BJ (cell line): ENCODE measurements around the gene TCF12. TPM values are rescaled to one million over a fixed set of nuclear protein-coding genes. Genes with fewer than 3 reads are reported as not detected.

ENCODE experiments used
- CTCF ChIA-PET: fragments of 350-600 bp; formaldehyde crosslinking; extraction: SDS; loops from one replicate; lab custom pipeline; 2021; ENCODE audit warnings: antibody characterized with exemption, inconsistent platforms; lab: Yijun Ruan, JAX
- POLR2A ChIA-PET: fragments of 300-600 bp; sonication (Branson Sonifier 250); formaldehyde crosslinking; extraction: SDS; loops from one replicate; lab custom pipeline; 2021; ENCODE audit warnings: antibody characterized with exemption; lab: Charles Lee
- DNase-seq: peaks from one replicate; pipeline ENCODE4 v3.0.0-alpha.2; 2011; ENCODE audit warnings: low read depth
- H3K27me3 ChIP-seq: 2 replicates; pipeline ENCODE4 v1.6.0; 2011; ENCODE audit warnings: low read length; ENCODE audit not compliant: control insufficient read depth, insufficient read depth
- H3K36me3 ChIP-seq: 2 replicates; pipeline ENCODE4 v1.5.1; 2011; ENCODE audit warnings: low read length; ENCODE audit not compliant: control insufficient read depth, insufficient read depth
- H3K4me3 ChIP-seq: 2 replicates; pipeline ENCODE4 v1.5.1; 2011; ENCODE audit warnings: low read depth, mild to moderate bottlenecking, control low read depth, low read length
- CTCF ChIP-seq: IDR thresholded peaks from 2 replicates; pipeline ENCODE4 v1.5.1; 2011; ENCODE audit warnings: low read depth, mild to moderate bottlenecking, control low read depth, inconsistent platforms, low read length, moderate library complexity; ENCODE audit not compliant: insufficient read depth
- polyA plus RNA-seq: library from polyadenylated mRNA; depleted of rRNA; stranded (reverse); fragments of >200 nt; gene quantifications from 2 replicates; pipeline ENCODE4 v1.2.3, GENCODE V29; 2011

The TCF12 gene
- polyA plus RNA-seq, 1 experiment, result 134 TPM

- ChIA-PET CTCF (interaction anchor here (0.7 to 2.4 kb wide), 4 partner anchors 10 to 152 kb away, joined by 3 to 15 read pairs (median 3); no protein-coding TSS in a partner anchor), POLR2A (no interaction called here)
- DNase-seq, result no peak
- TF ChIP-seq CTCF, result no peak
- Histone ChIP-seq H3K27me3 (no peaks in the 10 kb centered on the region), H3K4me3 (no peak overlapping the region), H3K36me3 (no peaks in the 10 kb centered on the region)
These were observed 378.7 kb downstream of the TCF12 start for GRCh38 chr15:57297163-57297593.

GRCh38 chr15:57297630-57298029 lies 379.2 kb downstream of the TCF12 start:
- TF ChIP-seq CTCF, result no peak
- ChIA-PET CTCF (interaction anchor here (0.7 to 2.4 kb wide), 4 partner anchors 9 to 153 kb away, joined by 3 to 15 read pairs (median 3); no protein-coding TSS in a partner anchor), POLR2A (no interaction called here)
- Histone ChIP-seq H3K27me3 (no peaks in the 10 kb centered on the region), H3K4me3 (no peak overlapping the region), H3K36me3 (no peaks in the 10 kb centered on the region)
- no peak for DNase-seq

- CTCF ChIA-PET, result interaction anchor here (2.4 kb wide), 1 partner anchor 9 kb away, joined by 15 read pairs; no protein-coding TSS in a partner anchor
- POLR2A ChIA-PET, result no interaction called here
- no peak for TF ChIP-seq CTCF
- no peak overlapping the region for H3K4me3 ChIP-seq
- no peaks in the 10 kb centered on the region for H3K27me3 ChIP-seq
- DNase-seq, result no peak
- no peaks in the 10 kb centered on the region for H3K36me3 ChIP-seq
These were observed 379.8 kb downstream of the TCF12 start for GRCh38 chr15:57298204-57298603.

GRCh38 chr15:57298843-57299550 lies 380.6 kb downstream of the TCF12 start:
- no peak for DNase-seq
- POLR2A ChIA-PET, result no interaction called here
- H3K27me3 ChIP-seq, result no peaks in the 10 kb centered on the region
- no peak overlapping the region for H3K4me3 ChIP-seq
- H3K36me3 ChIP-seq, result no peaks in the 10 kb centered on the region
- CTCF ChIA-PET, result no interaction called here
- TF ChIP-seq CTCF, result no peak

GRCh38 chr15:57301307-57301706 lies 382.9 kb downstream of the TCF12 start:
- DNase-seq, result no peak
- Histone ChIP-seq H3K27me3 (no peaks in the 10 kb centered on the region), H3K36me3 (no peaks in the 10 kb centered on the region), H3K4me3 (no peak overlapping the region)
- POLR2A ChIA-PET, result no interaction called here
- CTCF ChIA-PET, result interaction anchor here (1.9 kb wide), 1 partner anchor 154 kb away, joined by 5 read pairs; no protein-coding TSS in a partner anchor
- TF ChIP-seq CTCF, result no peak
